Sigmoid colon (tissue), 4 donors: ENCODE data around the gene TF.

ENCODE experiments used
- EP300 ChIP-seq, 4 donors: sonication (generic); formaldehyde crosslinking; IDR thresholded peaks; one replicate each; pipeline ENCODE4 v1.6.1; 2017; ENCODE audit warnings: antibody characterized with exemption in 4 of 4
- POLR2A ChIP-seq, 2 donors: fragments of 450-650 bp; IDR thresholded peaks; one replicate each; pipeline ENCODE4 v1.6.1; 2016; ENCODE audit warnings: antibody characterized with exemption in 2 of 2, mild to moderate bottlenecking in 2 of 2, moderate library complexity in 2 of 2
- POLR2AphosphoS5 ChIP-seq, 4 donors: sonication (generic); formaldehyde crosslinking; IDR thresholded peaks; one replicate each; pipeline ENCODE4 v1.6.1; 2017; ENCODE audit warnings: antibody characterized with exemption in 4 of 4
- TF ChIP-seq, protein P1 (sequence below), 4 experiments: fragments of 450-650 bp in 3 of 4; fragments of 200-600 bp in 1 of 4; IDR thresholded peaks; one replicate each; pipeline ENCODE4 v1.5.1; 2016 to 2019; ENCODE audit warnings: antibody characterized with exemption in 4 of 4, mild to moderate bottlenecking in 3 of 4, moderate library complexity in 2 of 4

- TF ChIP-seq, protein P1, sequence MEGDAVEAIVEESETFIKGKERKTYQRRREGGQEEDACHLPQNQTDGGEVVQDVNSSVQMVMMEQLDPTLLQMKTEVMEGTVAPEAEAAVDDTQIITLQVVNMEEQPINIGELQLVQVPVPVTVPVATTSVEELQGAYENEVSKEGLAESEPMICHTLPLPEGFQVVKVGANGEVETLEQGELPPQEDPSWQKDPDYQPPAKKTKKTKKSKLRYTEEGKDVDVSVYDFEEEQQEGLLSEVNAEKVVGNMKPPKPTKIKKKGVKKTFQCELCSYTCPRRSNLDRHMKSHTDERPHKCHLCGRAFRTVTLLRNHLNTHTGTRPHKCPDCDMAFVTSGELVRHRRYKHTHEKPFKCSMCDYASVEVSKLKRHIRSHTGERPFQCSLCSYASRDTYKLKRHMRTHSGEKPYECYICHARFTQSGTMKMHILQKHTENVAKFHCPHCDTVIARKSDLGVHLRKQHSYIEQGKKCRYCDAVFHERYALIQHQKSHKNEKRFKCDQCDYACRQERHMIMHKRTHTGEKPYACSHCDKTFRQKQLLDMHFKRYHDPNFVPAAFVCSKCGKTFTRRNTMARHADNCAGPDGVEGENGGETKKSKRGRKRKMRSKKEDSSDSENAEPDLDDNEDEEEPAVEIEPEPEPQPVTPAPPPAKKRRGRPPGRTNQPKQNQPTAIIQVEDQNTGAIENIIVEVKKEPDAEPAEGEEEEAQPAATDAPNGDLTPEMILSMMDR (IDR thresholded peaks at IDR 0.05), result no peak
- TF ChIP-seq POLR2AphosphoS5 (IDR thresholded peaks at IDR 0.05) (no peak), POLR2A (IDR thresholded peaks at IDR 0.05) (no peak), EP300 (IDR thresholded peaks at IDR 0.05) (no peak)
Observed at GRCh38 chr3:133754973-133755828, 9.0 kb downstream of the TF start.
